Measurements from ENCODE around the gene PAQR5.

- TF ChIP-seq POLR2A (IDR thresholded peaks at IDR 0.05) (no peak), CTCF (IDR thresholded peaks at IDR 0.05) (no peak)
Measured at GRCh38 chr15:69439623-69440022, 140.9 kb downstream of the PAQR5 start.
